ENCODE measurements around the gene EML4.
"Not testable (repeated sequence)": the region's sequence is repeated elsewhere in the genome, so short reads cannot be mapped to it uniquely, and the experiment has no call there.

EML4 gene

DNA sequence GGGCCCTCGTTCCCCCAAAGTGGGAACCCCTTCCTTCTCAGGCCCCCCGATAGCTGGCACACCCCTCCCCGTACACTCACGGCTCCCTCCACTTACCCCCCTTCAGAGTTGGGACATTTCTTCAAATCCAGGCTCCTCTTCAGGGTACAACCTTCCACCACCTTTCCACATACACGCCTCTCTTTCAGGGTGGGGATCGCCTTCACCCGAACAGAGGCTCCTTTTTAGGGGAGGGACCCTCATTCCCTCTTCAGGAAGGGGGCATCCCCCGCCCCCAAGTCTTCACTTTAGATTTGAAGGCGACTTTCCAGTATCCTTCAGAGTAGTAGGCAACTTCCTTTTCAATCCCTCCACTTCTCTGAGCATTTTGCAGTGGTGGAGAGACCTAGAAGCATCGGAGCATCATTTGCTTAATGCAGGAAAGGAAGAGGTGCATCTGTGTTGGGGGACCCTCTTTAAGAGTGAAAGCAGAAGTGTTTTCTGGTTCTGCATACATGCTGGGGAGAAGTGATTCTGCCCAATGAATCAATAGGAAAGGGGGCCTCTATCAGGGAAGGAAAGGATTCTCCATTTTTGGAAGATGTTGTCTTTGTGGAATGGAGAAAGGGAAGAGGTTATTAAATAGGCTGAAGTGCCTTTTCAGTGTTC, 845 bp downstream of the EML4 start:
- intact Hi-C loops (cut with DNase I), result no loop called here
- DNase-seq, result no peak

DNA sequence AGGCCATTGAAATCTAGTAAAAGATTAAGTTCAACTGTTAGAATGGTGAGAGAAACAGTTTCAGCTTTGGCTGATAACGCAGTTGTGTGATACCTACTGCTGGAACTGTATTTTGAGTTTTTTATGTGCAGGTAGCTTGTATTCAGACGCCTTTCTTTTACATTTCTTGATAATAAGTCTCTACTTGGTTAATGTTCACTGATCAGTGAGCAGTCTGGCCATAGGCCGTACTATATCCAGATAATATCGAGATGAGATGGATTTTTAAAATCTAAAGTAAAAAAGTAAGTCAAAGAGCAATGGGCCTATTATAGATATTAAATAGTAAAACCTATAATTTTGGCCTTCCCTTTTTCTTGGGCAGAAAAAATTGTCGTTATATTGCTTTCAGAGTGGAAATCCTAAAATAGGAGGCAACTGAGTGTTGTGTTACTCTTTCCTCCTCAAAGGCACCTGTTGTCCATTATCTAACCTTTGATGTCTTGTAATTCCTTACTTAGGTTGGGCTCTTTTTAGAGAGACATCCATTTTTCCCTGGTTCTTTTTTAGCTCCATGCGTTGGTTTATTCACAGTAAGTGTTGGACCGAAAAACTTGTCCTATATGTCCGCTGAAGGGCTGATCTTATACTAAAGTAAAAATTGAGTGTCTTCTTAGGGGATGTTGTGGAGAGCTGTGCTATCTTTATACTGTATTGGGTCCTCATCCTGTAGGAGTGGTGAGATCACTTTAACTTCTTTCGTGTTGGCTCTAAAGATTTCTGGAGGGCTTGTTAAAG, 1.7 kb downstream of the EML4 start:
- intact Hi-C loops (cut with DNase I), result no loop called here

DNA sequence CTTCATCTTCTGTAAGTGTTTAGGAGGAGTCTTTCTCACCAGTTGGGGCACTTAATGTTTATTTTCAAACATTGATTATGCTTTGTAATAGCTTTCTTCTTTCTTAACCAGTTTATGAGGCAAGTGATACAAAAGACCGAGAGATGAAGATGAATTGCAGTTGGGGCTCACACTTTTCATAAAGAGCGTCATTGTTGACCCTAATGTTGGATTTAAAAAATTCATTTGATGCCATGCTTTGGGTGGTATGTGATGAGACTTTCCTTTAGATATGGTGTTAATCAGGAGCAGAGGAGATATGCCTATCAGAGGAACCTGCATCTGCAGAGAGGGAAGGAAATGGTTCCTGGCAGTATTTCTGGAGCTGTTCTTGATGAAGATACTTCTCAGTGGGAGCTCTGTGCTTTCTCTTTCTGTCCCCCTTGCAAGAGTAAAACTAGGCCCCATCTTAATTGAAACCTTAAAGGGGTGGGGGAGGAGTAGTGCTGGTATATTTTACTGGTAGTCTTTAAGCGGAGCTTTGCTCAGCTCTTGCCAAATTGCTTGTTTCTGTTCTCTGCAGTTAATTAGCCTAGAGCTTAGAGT, 2.3 kb downstream of the EML4 start:
- intact Hi-C loops (cut with DNase I), result no loop called here
- no peak for DNase-seq

More for the DNA sequence above, 1.7 kb downstream of the EML4 start:
- no peak for DNase-seq

DNA sequence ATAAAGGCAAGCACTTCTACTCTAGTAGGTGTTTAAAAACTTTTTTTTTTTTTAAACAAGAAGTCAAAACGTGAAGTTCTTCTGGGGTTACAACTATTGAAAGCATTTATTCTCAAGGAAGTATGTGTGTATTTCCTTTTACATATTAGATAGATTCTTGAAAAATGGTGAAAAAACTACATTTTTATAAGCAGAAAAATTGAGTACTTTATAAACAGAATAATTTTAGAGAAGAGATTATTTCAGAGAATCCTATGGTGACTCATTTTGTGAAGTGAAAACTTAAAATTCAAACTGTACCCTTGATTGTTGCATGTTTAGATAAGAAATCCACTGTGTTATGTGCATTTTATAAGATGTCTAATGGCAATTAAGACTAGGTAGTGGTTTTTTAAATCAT, 2.9 kb downstream of the EML4 start:
- intact Hi-C loops (cut with DNase I), result no loop called here
- no peak for DNase-seq

DNA sequence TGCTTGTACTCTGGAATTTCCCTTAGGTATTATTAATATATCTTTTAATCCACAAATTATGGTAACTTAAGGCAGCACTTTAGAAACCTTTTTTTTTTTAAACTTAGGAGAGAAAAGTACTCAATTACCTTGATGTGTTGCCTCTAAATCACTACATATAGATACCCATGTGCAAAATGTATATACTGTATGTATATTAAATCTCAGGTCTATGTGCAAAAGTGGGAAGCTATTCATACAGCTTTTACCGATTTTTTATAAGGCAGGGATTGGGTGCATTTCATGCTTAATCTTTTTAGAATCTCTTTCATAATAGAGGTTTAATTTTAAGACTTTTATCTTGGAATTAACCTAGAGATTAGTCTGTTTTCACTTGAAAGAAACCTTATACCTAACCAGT, 3.4 kb downstream of the EML4 start:
- intact Hi-C loops (cut with DNase I), result no loop called here
- no peak for DNase-seq

DNA sequence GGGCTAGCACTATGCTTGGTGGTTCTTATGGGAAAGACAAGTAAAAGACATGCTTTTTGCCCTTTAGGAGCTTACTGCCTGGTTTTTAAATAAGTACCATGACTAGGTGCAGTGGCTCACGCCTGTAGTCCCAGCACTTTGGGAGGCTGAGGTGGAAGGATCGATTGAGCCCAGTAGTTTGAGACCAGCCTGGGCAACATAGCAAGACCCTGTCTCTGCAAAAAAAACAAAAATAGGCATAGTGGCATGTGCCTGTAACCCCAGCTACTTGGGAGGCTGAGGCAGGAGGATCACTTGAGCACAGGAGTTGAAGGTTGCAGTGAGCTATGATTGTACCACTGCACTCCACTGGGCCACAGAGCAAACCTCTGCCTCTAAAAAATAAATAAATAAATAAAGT, 4.3 kb downstream of the EML4 start:
- DNase-seq; intact Hi-C loops (cut with DNase I): not testable (repeated sequence)

DNA sequence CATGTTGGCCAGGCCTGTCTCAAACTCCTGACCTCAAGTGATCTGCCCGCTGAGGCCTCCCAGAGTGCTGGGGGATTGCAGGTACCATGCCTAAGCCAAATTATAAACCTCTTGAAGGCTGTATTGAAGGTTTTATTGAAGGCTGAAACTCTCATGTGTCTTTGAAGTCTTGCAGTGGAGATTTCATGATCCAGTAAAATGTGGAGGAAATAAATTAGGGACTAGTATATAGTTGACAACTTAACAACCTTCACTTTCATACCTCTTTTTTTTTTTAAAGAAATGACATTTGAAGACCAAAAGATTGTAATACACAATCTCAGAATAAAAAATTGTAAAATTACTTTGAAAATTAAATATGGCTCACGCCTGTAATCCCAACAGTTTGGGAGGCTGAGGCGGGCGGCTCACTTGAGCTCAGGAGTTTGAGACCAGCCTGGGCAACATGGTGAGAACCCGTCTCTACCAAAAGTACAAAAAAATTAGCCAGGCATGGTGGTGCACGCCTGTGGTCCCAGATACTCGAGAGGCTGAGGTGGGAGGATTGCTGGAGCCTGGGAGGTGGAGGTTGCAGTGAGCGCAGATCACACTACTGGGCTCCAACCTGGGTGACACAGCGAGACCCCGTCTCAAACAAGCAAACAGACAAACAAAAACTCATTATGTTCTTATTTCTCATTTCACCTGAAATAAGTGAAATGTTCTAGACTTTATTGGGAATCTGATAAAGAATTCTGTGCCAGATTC, 8.0 kb downstream of the EML4 start:
- DNase-seq, result no peak
- intact Hi-C loops (cut with DNase I), result no loop called here

DNA sequence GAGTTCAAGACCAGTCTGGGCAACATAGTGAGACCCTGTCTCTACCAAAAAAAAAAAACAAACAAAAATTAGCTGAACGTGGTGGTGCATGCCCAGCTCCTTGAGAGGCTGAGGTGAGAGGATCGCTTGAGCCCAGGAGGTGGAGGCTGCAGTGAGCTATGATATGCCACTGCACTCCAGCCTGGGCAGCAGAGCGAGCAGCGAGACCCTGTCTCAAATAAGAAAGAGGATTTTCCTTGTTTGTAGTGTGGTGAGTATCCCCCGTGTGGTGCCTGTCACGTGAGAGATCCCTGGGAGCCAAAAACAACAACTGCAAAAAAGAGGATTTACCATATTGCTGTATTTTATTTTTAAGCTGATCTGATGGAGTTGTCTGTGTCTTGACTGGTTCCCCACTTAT, 9.2 kb downstream of the EML4 start:
- intact Hi-C loops (cut with DNase I), result no loop called here
- DNase-seq, result no peak

DNA sequence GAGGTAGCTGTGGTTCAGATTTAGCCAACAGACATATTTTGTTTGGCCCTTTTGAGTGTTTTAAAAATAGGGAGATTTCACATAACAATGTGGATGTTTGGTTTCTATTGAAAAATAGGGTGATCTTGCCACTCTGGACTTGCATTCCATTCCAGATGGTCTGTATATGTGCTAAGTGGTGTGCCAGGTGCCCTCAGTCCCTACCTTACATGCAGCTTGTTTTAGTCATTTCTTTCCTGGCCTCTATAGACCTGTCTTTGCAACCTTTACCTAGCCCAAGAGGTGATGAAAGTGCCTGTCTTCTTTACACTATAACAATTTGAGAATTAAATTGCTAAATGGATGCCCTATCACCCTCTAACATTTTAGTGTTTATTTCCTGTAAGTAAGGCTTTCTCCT, 11.1 kb downstream of the EML4 start:
- DNase-seq, result no peak
- intact Hi-C loops (cut with DNase I), result no loop called here

DNA sequence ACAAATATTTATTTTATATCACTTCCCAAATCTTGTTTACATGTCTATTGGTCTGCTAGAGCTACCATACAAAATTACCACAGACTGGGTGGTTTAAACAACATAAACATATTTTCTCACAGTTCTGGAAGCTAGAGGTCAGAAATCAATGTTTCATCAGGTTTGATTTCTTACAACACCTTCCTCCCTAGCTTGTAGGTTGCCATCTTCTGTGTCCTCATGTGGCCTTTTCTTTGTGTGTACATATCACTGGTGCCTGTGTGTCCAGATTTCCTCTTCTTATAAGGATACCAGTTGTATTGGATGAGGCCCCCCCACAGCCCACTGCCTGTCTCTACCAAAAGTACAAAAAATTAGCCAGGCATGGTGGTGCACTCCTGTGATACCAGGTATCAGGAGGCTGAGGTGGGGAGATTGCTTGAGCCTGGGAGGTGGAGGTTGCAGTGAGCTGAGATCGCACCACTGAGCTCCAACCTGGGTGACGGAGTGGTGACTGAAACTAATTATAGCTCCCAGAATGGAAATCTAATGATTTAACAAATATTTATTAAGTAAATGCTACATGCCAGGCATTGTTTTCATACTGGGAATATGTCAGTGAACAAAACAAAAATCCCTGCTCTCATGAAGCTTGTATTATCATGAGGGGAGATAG, 13.6 kb downstream of the EML4 start:
- intact Hi-C loops (cut with DNase I), result no loop called here

DNA sequence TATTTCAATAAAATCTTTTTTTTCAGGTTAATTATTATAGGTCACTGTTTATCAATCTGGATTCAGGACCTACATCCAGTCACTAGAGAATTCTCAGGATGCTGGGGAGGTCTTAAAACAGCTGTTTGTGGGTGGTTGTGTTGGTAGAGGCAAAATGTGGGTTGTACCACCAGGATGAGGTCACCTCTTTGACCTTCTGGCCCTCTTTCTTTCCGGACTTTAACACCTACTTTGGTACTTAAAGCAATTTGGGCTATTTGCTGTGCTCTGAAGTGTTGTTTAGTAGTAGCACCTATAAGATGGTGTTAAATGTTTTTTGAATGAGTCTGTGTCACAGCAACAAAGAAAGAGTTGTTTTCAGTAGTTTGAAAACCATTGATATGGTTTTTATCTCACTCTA, 14.6 kb downstream of the EML4 start:
- intact Hi-C loops (cut with DNase I), result no loop called here
- no peak for DNase-seq

More for the DNA sequence above, 13.6 kb downstream of the EML4 start:
- DNase-seq, result no peak

DNA sequence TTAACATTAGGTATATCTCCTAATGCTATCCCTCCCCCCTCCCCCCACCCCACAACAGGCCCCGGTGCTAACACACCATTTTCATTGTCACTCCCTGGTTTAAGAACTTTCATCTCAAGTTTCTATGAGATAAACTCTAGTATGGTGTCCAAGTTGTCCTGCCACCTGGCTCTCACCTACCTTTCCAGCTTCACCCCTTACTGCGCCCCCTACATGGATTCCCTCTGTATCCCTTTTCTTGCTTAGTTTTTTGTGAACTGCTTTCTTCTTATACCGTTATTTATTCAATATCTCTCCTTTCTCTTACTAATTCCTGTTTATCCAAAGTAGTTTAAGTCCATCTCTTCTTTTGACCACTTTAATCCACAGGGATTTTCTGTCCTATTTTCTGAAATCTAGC, 15.2 kb downstream of the EML4 start:
- no peak for DNase-seq
- intact Hi-C loops (cut with DNase I), result no loop called here

DNA sequence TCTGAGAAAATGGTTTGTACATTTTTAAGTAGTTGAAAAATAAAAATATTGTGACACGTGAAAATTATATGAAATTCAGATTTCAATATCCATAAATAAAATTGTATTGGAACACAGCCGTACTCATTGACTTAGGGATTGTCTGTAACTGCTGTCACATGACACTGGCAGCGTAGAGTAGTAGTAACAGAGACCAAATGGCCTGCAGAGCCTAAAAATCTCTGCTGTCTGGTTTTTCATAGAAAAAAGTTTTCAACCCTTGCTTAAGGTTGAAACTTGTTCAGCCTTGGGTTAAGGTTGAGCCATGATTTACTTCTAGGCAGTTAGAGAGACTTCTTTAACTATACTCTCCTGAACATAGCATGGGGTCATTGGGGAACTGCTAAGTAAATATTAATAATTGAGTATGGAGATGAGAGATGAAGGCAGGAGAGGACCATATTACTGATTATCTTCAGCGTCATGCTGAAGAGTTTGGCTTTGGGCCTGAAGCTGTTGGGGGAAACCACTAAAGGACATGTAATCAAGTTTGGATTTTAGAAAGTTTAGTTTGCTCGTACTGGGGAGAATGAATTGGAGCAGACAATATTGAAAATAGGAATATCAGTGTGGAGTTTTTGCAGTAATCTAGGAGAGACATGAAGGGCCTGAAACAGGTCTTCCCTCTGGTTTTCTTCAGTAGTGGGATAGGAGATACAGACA, 16.2 kb downstream of the EML4 start:
- DNase-seq, result no peak
- intact Hi-C loops (cut with DNase I), result no loop called here

DNA sequence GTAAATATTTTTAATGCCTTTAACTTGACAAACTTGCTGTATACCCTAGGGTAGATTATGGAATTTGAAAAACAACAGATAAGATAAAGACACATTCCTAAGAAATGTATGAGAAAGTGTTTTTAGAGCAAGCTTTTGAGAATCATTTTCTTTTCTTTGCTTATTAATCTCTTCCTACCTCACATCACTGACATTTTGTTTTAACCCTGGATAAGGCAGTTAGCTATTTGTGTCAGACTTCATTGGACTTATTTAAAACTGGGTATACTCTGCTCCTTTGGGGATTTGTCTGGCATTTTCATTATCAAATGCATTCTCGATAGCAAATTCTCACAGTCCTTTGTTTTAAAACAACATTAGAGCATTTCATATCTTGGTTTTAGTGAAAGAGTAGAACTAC, 17.2 kb downstream of the EML4 start:
- intact Hi-C loops (cut with DNase I), result no loop called here

DNA sequence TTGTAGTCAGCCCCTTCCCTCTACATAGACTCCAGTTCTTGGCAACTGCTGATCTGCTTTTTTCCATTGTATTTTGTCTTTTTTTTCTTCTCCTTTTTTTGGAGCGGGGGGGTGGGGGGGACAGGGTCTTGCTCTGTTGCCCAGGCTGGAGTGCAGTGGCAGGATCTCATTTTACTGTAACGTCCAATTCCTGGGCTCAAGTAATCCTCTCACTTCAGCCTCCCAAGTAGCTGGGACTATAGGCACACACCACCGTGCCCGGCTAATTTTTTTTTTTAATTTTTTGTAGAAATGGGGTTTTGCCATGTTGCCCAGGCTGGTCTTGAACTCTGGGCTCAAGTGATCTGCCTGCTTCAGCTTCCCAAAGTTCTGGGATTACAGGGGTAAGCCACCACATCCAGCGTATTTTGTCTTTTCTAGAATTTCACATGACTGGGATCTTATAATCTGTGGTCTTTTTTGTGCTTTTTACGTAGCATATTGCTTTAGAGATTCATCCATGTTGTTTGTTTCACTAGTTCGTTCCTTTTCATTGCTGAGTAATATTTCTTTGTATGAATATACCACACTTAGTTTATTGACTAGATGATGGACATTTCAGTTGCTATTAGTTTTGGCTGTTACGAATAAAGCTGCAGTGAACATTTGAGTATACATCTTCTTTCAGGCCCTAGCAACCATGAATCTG, 17.9 kb downstream of the EML4 start:
- intact Hi-C loops (cut with DNase I), result no loop called here
- no peak for DNase-seq

More for the DNA sequence above, 17.2 kb downstream of the EML4 start:
- no peak for DNase-seq

DNA sequence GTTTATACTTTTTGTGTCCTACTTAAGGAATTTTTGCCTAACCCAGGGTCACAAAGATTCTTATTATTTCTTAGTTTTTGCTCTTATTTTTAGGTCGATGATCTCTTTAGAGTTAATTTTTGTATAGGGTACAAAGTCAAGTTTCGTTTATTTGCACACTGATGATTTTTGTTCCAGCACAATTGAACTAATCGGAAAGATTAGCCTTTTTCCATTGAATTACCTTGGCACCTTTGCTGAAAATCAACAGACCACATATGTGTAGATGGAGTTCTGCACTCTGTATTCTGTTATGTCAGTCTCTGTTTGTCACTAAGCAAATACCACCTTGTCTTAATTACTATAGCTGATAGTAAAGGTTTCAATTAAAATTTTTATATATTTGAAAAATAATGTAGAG, 18.7 kb downstream of the EML4 start:
- intact Hi-C loops (cut with DNase I), result no loop called here
- DNase-seq, result no peak

DNA sequence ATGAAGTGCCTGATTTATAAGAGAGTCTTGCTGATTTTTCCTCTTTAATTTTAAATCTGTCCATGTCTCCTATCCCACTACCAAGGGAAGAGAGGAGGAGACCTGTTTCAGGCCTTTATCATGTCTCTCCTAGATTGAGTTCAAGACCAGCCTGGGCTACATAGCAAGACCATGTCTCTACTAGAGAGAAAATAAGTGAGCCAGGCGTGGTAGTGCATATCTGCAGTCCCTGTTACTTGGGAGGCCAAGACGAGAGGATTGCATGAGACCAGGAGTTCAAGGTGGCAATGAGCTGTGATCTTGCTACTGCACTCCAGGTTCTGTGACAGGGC, 20.0 kb downstream of the EML4 start:
- intact Hi-C loops (cut with DNase I), result no loop called here
- no peak for DNase-seq

DNA sequence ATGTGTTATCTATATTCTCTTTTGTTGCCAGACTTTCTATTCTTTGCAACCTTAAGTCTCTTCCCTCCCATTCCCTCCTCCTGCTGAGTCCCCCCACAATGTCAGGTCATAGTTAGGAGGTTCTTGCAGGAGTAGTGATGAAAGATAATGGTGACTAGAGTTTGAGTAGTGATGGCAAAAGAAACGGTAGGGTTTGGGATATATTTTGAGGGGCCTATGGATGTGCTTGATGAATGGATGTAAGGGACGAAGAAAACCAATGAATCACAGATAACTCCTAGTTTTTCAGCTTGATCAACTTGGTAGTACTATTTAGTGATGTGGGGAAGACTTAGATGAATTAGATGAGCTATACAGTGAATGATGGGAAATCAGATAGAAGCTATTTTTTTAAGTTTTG, 21.0 kb downstream of the EML4 start:
- intact Hi-C loops (cut with DNase I), result no loop called here

DNA sequence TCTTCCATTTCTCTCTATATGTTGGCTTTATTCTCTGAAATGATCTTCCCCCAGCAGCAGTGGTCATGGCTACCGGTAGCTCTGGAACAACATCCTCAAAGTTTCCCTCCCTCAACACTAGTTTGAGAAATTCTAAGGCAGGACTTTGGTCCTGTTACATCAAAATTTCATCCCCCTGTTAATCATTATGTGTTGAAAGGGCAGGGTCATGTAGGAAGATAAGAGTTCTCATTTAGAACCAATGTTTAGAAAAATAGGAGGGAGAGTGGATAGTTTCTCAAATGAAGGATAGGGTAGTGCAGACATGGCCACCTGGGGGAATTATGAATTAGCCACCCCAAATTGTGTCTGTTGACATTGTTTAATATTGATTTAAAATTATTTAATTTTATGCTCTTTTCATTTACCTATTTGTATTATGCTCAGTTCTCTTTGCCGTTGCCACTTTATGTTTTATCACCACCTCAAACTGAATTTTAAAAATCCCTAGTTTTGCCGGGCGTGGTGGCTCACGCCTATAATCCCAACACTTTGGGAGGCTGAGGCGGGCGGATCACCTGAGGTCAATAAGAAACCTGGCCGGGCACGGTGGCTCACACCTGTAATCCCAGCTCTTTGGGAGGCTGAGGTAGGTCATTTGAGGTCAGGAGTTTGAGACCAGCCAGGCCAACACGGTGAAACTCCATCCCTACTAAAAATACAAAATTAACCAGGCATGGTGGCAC, 22.3 kb downstream of the EML4 start:
- intact Hi-C loops (cut with DNase I), result no loop called here

More for the DNA sequence above, 21.0 kb downstream of the EML4 start:
- no peak for DNase-seq

More for the DNA sequence above, 22.3 kb downstream of the EML4 start:
- DNase-seq, result no peak

All from posterior cingulate gyrus (tissue), 11 donors.